GM18505 (cell line): Measurements from ENCODE around the gene CYP3A4.

Experiments used
- ATAC-seq: cut with Tn5 transposase; IDR thresholded peaks from one replicate; pipeline ENCODE4 v1.9.1; 2021; ENCODE audit not compliant: unreplicated experiment
- POLR2A ChIP-seq: IDR thresholded peaks from 4 replicates; pipeline ENCODE4 v1.6.1; 2011; ENCODE audit warnings: borderline replicate concordance; ENCODE audit not compliant: insufficient read depth, insufficient read length; ENCODE audit errors: extremely low read depth

The CYP3A4 gene

GRCh38 chr7:99709260-99709659 lies 74.7 kb downstream of the CYP3A4 start:
- ATAC-seq, result no peak
- TF ChIP-seq POLR2A, result no peak

- no peak for TF ChIP-seq POLR2A
- no peak for ATAC-seq
These were observed 76.9 kb downstream of the CYP3A4 start for GRCh38 chr7:99707096-99707495.
